Measurements from ENCODE around the gene FHOD3. TPM values are rescaled to one million over a fixed set of nuclear protein-coding genes. Genes with fewer than 3 reads are reported as not detected.
"Not testable (repeated sequence)": the region's sequence is repeated elsewhere in the genome, so short reads cannot be mapped to it uniquely, and the experiment has no call there.

The FHOD3 gene
- total and polyA plus RNA-seq, 10 donors: 1.2 to 2.7 (median 1.9) TPM

GRCh38 chr18:36546876-36547275, 249.4 kb downstream of the FHOD3 start:
- Histone ChIP-seq H3K9me3 (peaks cover 0 to 4% (median 0%) of the 10 kb centered on the region in 8 donors), H3K4me3 (no peak overlapping the region), H3K27ac (no peak overlapping the region), H3K27me3 (replicated peaks in 1 of 7) (peaks cover 0 to 5% (median 0%) of the 10 kb centered on the region in 7 donors), H3K4me1 (no peaks in the 10 kb centered on the region), H3K36me3 (no peaks in the 10 kb centered on the region)
- intact Hi-C loops (cut with DNase I; ENCODE audit: low total_unique reads): no loop called here
- WGBS, 5 donors: 83 to 91% (median 85%) methylated on average over 8 of the region's 8 CpGs
- DNase-seq: no peak
- TF ChIP-seq POLR2AphosphoS5 (IDR thresholded peaks at IDR 0.05) (no peak), POLR2A (IDR thresholded peaks at IDR 0.05) (no peak)
- TF ChIP-seq, protein P1, sequence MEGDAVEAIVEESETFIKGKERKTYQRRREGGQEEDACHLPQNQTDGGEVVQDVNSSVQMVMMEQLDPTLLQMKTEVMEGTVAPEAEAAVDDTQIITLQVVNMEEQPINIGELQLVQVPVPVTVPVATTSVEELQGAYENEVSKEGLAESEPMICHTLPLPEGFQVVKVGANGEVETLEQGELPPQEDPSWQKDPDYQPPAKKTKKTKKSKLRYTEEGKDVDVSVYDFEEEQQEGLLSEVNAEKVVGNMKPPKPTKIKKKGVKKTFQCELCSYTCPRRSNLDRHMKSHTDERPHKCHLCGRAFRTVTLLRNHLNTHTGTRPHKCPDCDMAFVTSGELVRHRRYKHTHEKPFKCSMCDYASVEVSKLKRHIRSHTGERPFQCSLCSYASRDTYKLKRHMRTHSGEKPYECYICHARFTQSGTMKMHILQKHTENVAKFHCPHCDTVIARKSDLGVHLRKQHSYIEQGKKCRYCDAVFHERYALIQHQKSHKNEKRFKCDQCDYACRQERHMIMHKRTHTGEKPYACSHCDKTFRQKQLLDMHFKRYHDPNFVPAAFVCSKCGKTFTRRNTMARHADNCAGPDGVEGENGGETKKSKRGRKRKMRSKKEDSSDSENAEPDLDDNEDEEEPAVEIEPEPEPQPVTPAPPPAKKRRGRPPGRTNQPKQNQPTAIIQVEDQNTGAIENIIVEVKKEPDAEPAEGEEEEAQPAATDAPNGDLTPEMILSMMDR (IDR thresholded peaks at IDR 0.05 in 8 of 11, conservative IDR thresholded peaks at IDR 0.05 in 3 of 11): no peak

- intact Hi-C loops (cut with DNase I; ENCODE audit: low total_unique reads): no loop called here
- no peak for DNase-seq
- WGBS, 5 donors: 86 to 91% (median 87%) methylated on average over 11 of the region's 11 CpGs
- peaks cover 0 to 4% (median 0%) of the 10 kb centered on the region in 8 donors for H3K9me3 ChIP-seq
- H3K4me1 ChIP-seq: no peaks in the 10 kb centered on the region
- no peaks in the 10 kb centered on the region for H3K36me3 ChIP-seq
- H3K27ac ChIP-seq: no peak overlapping the region
- H3K4me3 ChIP-seq: no peak overlapping the region
- no peak for TF ChIP-seq POLR2A (IDR thresholded peaks at IDR 0.05)
- TF ChIP-seq, protein P1 (IDR thresholded peaks at IDR 0.05 in 8 of 11, conservative IDR thresholded peaks at IDR 0.05 in 3 of 11): no peak
- no peak for TF ChIP-seq POLR2AphosphoS5 (IDR thresholded peaks at IDR 0.05)
- peaks cover 0 to 9% (median 0%) of the 10 kb centered on the region in 7 donors for H3K27me3 ChIP-seq (replicated peaks in 1 of 7)
Observed at GRCh38 chr18:36547544-36547943, 250.0 kb downstream of the FHOD3 start.

GRCh38 chr18:36551274-36551673, 253.8 kb downstream of the FHOD3 start:
- H3K27ac ChIP-seq; H3K27me3 ChIP-seq (replicated peaks in 1 of 7); DNase-seq; H3K4me3 ChIP-seq; intact Hi-C loops (cut with DNase I; ENCODE audit: low total_unique reads); H3K36me3 ChIP-seq; H3K4me1 ChIP-seq: not testable (repeated sequence)
- WGBS, 5 donors: 76 to 100% (median 81%) methylated on average over 1 of the region's 1 CpG
- peaks cover 0 to 10% (median 0%) of the 10 kb centered on the region in 8 donors for H3K9me3 ChIP-seq

GRCh38 chr18:36558234-36558633, 260.7 kb downstream of the FHOD3 start:
- 76 to 96% (median 93%) methylated on average over 1 of the region's 1 CpG for WGBS, 5 donors
- Histone ChIP-seq H3K4me3 (no peak overlapping the region), H3K9me3 (peaks cover 0 to 6% (median 0%) of the 10 kb centered on the region in 8 donors), H3K4me1 (no peaks in the 10 kb centered on the region), H3K36me3 (no peaks in the 10 kb centered on the region), H3K27me3 (replicated peaks in 1 of 7) (peaks cover 0 to 25% (median 0%) of the 10 kb centered on the region in 7 donors), H3K27ac (no peak overlapping the region)
- no peak for DNase-seq
- intact Hi-C loops (cut with DNase I; ENCODE audit: low total_unique reads): no loop called here
- TF ChIP-seq POLR2AphosphoS5 (IDR thresholded peaks at IDR 0.05) (no peak), POLR2A (IDR thresholded peaks at IDR 0.05) (no peak)
- TF ChIP-seq, protein P1 (IDR thresholded peaks at IDR 0.05 in 8 of 11, conservative IDR thresholded peaks at IDR 0.05 in 3 of 11): no peak

Measured in spleen (tissue), 11 donors.